ENCODE measurements around the gene RASGRF1.

RASGRF1 gene

DNA sequence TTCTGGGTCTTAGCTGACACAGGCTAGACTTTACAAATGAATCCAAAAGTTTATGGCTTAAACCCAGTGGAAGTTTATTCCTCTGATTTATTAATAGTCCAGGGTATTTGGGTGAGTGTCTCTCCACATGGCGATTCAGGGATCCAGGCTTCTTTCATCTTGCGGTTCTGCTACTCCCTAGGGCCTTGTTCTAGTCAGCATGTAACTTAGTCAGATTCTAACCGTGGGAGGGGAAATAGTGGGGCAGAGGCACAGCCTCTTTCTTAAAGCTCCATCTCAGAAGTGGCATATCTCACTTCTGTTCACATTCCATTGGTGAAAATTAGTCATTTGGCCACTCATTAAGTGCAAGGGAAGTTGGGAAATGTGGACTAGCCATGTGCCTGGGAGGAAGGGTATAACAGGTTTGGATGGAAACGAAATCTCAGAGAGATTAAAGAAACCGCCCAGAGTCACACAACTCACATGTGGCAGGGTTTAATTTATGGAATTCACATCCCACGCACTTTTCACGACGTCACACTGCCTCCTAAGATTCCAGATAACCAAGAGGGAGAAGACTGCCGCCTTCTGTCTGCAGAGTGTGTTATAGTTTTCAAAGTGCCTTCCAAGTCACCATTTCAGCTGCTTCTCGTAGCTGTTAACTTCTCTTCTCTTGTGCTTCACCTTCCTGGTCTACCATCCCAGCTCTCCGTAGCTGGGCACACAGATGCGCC is 11.4 kb upstream of the RASGRF1 start:
- DNase-seq = peak in 1 of 2 donors; percentile 5

DNA sequence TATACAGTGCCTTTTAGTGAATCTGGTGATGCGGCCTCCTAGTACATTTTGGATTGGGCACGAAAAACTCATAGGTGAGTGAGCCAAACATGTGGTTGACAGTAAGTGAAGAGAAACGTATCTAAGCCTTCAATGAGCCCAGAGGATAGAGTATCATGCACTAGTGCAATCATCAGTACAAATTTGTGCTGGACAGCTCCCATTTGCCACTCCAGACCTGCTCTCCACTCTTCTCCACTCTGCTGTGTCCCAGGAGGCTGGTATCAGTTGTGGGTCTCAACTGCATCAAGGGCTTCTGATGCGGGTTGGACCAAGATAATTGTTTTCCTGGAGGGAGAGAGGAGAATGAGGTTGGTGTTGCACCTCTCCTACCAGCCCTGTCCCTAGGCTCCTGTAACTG is 9.1 kb upstream of the RASGRF1 start:
- DNase-seq = no peak

DNA sequence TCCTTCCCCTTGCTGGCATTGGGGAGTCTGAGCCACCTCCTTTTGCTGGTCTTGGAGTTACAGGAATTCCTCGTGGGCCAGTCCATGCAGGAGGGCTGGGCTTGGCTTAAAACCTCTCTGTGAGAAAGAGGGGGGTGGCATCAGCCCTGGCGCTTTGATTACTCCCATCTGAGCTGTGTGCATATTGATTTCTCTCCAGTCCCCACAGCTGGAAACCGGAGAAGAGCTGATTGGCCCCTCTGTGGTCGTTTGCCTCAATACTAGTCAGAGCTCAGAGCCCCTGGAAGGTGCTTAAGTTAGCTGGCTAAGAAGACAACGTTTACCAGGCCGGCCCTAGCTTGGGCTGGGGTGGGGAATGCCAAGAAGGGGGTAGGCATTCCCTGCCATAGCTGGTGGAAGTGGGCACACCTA is 4.0 kb upstream of the RASGRF1 start:
- no peak for DNase-seq

DNA sequence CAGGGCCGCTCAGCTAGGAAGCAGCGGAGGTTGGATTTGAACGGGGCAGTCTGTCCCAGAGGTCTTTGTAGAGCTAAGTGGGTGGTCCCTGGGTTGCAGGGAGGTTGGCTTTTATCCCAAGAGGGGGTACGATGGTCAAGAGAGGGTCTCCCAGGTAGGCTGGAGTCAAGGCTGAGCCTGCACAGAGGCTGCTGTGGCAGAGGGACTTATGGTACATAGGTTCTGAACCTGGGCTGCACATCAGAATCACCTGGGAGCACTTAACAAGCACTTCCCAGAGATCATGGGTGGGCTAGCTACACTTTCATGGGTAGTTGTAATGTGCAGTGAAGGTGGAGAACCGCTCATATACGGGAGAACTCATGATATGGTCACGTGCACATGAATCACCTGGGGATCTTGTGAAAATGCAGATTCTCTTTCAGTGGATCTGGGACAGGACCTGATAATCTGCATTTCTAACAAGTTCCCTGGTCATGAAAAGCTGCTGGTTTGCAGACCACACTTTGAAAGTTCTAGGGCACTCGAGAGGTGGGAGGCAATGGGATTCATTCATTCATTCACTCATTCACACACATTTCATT is 2.9 kb upstream of the RASGRF1 start:
- no peak for DNase-seq

DNA sequence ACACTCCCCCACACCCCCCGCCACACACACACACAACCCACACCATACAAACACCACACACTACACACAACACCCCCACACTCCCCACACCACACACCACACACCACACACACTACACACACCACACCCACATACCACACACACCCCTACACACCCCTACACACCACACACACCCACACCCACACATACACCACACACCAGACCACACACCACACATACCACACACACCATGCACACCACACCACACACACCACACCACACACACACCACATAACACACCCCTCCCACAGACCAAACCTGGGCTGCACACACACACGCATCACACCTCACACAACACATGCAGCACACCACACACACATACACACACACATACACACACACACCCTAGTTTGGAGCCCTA is 1.8 kb upstream of the RASGRF1 start:
- DNase-seq = no peak

DNA sequence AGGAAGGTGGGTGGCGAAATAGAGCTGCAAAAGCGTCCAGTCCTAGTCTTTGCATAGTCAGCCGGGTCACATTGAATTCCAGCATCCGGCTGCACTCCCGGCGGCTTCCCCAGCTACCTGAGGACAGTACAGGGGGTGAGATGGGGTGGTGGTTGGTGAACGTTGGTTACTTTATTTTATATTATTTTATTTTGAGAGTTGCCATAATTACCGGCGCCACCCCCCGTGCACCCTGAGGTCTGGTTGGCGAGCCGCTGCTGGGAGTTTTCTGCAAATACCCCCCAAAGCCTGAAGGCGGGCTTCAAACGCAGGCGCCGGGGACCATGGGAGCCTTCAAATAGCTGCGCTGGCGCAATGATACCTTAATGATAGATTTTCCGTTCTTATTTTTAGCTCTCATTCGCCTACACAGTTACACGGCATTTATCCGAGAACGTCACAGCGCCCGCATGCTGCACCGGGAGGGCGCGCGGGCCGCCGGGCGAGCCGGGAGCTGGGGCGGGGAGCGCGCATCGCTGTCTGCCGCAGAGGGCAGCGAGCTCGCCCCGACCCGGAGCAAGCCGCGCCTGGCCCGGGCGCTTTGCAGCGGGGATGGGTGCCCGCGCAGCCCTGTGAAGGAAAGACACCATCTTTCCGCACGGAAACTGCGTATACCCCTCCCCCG is 756 bp upstream of the RASGRF1 start:
- no peak for DNase-seq

DNA sequence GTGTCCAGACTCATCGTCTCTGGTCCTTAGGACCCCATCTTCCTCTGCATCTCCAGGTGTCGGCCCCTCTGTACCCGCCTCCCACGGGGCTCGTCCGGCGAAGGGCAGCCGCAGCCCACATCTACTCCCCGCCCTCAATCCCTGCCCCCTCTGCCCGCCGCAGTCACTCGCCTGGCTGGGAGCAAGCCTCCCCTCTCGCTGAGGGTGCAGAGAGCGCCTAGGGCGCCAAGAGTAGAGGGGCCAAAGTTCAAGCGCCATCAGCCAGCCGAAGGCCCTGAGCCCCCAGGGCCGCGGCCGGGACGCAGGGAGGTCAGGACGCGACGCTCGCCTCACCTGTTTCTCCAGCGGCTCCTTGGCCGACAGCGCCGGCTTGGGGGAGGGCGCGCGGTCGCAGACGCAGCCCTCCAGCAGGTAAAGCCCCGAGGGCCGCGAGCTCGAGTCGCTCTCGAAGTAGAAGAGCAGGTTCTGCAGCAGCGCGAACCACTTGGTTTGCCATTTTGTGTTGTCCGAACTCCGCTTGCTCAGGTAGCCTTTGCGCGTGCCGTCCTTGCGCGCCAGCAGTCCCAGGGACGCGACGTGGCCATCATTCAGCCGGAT is 592 bp downstream of the RASGRF1 start:
- no peak for DNase-seq

DNA sequence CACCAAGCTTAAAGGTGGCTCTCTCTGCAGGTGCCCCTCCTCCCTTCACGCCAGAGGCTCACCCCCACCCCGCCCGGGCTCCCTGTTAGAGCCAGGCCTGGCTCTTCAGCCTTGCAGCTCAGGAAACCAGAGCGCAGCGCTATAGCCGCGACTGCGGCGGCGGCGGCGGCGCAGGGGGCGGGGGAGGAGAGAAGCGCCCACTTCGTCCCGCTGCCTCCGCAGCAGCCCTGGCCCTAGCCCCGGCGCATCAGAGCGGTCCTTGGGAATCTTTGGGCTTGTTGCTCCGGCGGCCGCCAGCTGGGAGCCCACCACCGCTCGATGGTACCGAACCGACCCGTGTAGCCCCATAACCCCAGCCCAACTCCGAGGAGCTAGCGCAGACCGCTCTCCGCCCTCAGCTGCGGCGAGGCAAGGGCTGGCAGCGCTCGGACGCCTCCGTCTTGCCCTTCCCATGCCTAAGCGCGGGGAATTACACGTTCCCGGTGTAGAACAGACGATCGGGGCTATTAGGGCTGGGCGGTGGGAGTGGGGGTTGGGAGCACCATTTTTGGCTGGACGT is 1.2 kb downstream of the RASGRF1 start:
- DNase-seq = no peak

DNA sequence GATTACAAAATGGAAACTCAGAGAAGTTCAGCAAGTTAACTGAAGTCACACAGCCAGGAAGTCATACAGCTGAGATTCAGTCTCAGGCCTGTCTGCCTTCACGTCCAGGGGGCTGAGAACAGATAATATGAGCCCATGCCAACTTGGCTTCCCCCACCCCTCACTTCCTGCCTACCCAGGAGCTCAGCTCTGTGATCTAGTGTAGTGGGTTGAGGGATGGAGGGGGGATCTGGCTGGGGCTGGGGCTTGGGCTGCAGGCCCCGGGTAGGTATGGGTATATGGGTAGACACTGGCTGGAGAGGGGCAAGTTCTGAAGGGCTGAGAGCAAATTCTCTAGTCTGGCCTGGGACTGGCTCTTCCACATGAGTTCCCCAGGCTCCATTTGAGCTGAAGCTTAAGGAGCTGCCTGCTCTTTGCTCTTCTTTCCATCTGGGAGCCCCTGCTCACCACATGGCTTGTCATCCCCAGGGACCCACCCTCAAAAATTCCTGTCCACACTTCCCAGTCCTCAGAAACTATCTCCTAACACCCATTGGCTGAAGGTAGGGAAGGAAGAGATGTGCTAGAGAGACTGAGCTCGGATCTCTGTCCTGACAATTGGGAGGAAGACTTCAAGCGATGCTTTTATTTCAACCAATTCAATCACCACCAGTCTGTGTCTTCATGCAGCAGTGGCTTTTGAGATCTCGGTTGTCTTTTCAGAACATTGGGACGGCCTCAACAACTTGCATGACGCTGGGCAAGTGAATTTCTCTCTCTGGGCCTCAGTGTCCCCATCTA is 2.0 kb downstream of the RASGRF1 start:
- DNase-seq = no peak

DNA sequence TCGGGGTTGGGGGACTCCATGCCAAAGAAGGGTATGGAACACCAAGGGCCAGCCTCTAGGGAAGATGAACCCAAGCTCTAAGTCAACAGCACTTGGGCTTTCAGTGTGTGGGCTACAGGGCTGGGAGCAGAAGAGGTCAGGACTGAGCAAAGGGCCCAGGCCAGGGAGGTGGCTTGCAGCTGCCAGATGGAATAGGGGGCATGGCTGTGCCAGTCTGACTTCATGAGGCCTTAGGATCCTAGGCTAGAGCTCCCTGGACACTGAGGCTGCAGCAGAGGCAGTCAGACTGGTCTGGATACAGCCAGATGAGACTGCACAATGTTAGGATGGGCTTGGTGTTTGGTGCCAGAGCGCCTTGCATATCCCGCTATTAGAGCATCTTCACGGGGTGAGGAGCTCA is 3.8 kb downstream of the RASGRF1 start:
- DNase-seq = no peak

DNA sequence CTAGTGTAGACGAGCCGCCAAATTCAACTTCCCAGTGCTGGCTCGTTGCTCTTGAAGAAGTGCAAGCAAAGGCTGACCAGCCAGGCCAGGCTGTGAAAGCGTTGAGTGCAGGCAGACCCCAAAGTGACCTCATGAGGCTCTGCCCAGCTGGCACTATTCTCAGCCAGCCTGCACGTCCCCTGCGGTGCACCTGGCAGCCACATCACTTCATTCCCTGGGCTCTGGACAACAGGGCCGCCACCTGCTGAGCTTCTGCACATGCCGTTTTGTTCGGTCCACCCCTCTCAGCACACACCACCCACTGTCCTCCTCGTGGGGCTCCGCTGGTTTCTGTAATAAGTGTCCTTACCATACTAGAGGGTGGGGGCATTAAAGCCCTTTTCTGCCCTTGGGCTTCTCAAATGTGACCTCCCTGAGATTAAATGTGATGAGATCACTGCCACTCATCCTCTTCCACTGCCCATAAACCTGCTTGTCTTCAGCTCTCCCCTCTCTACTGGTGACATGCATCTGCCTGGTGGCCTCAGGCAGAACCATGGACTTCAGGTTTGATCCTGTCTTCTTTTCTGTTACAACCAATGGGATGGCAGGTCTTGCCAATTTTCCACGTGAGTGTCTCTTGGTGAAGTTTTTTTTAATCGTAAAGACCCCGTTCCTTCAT is 6.1 kb downstream of the RASGRF1 start:
- no peak for DNase-seq

DNA sequence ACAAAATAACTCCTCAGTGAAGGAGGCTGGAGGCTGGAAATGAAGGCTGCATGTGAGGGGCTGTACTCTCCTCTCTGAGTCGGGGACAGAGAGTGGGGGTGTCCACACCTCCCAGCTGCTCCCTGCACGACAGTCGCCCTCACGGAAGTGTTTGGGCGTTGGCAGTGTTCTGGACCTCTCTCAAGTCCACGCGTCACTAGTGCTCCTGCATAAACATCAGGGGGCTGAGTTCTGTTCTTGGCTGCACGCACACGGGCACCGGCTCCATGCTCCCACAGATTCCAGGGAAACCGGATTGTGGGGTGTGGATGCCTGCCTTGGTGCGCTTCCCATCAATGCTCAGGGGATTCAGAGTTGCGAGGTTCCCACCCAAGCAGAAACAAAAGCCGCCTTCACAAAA is 7.4 kb downstream of the RASGRF1 start:
- DNase-seq = no peak

DNA sequence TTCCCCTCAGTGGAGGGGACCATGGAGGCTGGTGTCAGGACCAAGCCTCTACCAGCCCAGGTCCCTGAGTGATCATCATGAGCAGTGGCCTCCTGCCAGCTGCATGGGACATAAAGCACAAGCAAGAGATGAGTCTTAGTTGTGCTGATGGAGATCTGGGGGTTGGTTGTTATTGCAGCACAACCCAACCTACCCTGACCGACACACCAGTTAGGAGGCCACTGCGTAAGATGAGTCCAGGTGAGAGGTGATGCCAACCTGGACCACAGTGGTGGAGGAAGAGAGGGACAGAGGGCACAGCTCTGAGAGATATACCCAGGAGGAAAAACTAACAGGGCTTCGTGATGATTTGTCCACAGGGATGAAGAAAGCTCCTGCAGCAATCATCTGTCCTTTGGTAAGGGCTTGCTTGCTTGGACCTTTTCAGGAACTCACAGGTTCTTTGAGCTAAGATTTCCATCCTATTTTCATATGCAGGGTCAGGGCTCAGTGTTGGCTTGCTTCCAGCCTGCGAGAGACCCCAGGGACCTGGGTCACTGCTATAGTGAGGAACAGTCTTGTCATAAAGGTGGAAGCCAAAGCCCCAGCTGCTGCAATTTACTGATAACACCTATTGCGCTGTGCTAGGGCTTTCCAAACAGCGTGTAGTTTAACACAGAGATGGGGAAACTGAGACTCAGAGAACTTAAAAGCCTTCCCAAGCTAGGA is 8.1 kb downstream of the RASGRF1 start:
- DNase-seq = no peak

DNA sequence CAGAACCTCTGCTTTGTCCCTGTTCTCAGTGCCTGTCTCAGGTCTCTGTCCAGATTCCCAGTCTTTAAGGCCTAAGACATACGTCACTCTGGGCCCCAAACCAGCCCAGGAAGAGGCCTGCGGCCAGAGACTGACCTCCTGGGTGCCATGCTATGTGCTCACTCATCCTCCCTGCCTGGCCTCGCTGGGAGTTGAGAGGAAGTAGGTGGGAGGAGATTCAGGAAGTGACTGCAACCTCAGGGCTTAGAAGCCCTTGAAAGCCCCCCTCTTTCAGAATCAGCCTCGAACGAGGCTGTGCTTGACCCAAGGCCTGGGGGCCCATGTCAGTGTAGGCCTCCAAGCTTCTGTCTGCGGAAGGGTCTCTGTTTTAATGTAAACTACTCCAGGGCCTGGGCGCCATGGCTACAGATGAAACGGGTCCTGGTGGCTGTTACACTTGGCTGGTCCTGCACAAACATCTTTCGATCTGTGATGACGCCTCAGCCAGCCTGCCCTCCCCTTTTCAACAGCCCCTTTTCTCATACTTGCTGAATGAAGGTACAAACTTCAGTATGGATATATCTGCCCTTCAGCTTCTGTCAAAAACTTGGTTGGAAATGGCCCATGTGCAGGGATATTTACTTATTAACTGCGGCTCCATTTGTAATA is 11.7 kb downstream of the RASGRF1 start:
- peak; percentile 11 to 26 for DNase-seq

DNA sequence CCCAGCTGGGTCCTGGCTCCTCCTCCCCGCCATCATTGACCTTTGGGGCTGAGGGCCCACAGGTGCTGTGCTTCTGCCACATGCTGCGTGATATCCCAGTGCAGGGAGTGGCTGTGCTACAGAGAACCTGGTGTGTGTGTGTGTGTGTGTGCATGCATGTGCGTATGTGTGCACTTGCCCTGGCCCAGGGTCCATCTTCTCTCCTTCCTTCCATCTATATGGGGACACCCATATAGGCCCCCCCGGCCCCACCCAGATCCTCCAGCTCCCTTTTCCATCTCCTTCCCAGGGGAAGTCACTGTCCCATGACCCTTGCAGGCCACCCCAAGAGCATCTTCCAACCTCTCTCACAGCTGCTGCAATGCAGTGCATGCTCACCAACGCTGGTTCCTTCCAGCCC is 12.6 kb downstream of the RASGRF1 start:
- DNase-seq = no peak

DNA sequence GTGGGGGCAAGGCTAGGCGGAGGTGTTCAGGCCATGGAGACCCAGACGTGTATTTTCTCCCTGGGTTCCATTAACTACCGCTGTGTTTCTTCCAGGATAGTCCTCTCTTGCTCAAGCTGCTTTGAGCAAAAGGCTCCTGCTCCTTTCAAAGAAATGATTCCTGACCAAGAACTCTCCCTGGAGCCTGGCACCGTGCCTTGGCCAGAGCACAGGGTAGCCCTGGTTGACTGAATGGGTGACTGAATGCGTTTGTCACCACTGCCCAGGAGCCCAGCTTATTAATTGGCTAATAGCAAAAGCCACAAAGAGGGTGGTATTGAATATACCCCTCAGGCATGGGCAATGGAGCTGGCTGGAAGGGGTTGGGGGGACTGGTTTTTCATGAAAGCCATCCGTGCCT is 13.9 kb downstream of the RASGRF1 start:
- DNase-seq = no peak

DNA sequence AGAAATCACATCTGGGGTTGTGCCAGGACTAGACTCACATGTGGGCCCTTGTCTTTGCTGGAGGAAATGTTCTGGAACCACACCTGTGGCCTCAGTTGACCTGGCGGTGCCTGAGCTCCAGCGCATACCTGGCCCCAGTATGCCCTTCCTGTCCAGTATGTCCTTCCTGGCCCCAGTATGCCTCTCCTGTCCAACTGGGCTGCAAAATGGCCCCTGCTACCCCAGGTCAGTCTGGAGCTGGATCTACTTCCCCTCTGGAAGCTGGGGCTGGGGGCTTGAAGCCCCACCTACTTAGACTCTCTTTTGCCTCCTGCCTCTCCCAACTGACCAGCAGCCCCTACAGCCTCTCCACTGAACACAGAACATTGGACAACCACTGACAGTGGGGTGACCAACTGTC is 15.3 kb downstream of the RASGRF1 start:
- no peak for DNase-seq

DNA sequence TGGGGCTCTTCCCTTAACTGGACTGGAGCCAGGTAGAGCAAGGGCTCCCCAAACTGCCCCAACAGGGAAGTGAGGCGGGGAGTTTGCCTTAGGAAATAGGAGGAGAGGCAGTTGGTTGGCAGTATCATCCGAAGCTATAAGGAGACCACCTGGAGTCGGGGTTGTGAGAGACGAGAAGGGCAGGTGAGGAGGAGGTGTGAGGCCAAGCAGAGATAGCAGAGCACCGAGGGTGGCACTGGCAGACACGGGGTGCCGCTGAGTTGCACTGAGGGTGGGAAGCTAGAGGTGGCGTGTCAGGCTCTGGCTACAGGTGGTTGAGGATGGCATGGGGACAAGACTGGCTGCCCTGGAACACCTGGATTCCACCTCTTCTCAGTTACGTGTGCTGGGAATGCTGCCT is 17.2 kb downstream of the RASGRF1 start:
- DNase-seq = no peak

DNA sequence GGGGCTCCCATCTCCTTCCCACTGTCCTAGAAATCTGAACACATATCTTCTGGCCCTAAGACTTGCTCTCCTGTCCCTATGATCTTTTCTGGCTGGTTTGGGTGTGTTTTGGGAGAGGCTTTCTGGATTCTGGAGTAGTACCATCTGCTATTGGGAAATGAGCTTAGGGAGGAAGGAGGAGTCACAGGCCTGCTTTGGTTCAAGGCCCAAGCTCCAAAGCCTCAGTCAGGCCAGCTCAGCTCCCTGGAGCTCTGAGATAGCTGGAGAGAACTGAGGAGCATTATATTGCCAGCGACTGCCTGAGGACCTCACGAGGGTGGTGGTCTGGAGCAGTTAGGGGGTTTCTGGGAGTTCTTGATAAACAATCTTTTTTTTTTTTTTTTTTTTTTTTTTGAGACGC is 18.7 kb downstream of the RASGRF1 start:
- no peak for DNase-seq

DNA sequence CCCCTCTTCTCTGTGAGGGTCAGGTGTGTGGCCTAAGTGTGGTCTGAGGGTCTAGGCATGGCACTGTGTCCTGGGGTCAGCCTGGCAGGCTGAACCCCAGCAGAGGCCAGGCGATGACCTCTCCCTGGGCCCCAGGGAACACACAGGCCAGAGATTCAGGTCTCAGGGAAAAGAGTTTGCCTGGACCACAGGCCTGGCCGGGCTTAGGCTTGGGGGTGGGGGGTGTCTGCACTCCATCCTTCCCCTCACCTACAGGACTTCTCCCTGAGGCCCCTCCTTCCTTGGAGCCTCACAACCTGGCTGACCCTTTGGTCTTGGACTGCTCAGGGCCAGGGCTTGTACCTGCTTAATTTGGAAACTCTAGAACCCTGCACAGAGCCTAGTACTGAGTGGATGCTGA is 21.8 kb downstream of the RASGRF1 start:
- DNase-seq = no peak

DNA sequence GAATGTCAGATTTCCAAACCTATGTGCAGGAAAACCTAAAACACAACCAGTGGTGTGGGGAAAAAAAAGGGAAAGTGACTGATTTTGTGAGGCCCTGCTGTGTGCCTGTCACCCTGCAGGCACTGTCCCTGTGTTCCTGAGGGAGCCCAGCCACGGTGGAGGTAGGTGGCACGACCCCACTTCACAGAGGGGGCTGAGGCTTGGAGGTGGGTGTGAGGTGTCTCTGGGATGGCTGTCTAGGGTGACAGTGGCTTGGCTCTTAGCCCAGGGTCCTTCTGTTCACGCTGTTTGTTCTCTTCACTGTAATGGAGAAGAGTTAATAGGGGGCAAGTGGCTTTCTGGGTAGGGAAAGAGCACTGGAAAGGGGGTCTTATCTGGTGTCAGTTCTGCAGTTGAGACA is 22.6 kb downstream of the RASGRF1 start:
- no peak for DNase-seq
